Mammary epithelial cell (primary cell): ENCODE results near the gene USP14.

Experiments
- EZH2 ChIP-seq: IDR thresholded peaks from 2 replicates; pipeline ENCODE4 v1.6.1; 2012; ENCODE audit warnings: low read length, inconsistent platforms, borderline replicate concordance
- TF ChIP-seq, protein P1 (sequence below), 2 donors: IDR thresholded peaks in 1 of 2; conservative IDR thresholded peaks in 1 of 2; 2 replicates each; pipeline ENCODE4 v1.5.1; 2011 to 2012; ENCODE audit warnings: inconsistent platforms in 2 of 2, low read length in 2 of 2, mild to moderate bottlenecking in 2 of 2, control low read depth in 1 of 2, low read depth in 1 of 2; ENCODE audit not compliant: insufficient read depth in 1 of 2; ENCODE audit errors: extremely low read depth in 1 of 2

DNA sequence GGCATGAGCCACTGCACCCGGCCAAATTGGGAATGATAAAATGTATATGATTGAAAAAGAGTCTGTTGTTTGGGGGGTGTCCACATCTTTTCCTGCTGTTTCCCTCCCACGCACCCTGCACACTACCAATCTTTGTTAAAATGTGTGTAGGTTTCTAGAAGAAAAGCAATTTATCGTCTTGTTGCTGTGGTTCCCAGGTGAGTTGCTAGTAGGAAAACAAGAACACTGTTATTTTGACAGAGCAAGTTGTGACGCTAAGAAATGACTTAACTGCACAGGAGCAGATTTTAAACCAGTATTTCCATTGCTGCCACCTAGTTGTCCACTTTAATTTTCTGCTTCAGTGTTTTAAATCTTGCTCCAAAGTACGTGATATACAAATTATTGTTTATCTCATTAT, 21.0 kb upstream of the USP14 start:
- TF ChIP-seq, protein P1, sequence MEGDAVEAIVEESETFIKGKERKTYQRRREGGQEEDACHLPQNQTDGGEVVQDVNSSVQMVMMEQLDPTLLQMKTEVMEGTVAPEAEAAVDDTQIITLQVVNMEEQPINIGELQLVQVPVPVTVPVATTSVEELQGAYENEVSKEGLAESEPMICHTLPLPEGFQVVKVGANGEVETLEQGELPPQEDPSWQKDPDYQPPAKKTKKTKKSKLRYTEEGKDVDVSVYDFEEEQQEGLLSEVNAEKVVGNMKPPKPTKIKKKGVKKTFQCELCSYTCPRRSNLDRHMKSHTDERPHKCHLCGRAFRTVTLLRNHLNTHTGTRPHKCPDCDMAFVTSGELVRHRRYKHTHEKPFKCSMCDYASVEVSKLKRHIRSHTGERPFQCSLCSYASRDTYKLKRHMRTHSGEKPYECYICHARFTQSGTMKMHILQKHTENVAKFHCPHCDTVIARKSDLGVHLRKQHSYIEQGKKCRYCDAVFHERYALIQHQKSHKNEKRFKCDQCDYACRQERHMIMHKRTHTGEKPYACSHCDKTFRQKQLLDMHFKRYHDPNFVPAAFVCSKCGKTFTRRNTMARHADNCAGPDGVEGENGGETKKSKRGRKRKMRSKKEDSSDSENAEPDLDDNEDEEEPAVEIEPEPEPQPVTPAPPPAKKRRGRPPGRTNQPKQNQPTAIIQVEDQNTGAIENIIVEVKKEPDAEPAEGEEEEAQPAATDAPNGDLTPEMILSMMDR (conservative IDR thresholded peaks at IDR 0.05 in 1 of 2, IDR thresholded peaks at IDR 0.05 in 1 of 2; ENCODE audit: extremely low read depth in 1 of 2, insufficient read depth in 1 of 2, low read depth in 1 of 2, low read length in 2 of 2) = no peak
- no peak for TF ChIP-seq EZH2
